ENCODE results near the gene FABP3. TPM values are rescaled to one million over a fixed set of nuclear protein-coding genes. Genes with fewer than 3 reads are reported as not detected.

Gene FABP3
- total RNA-seq, 1 donor from 2014 or later = 14.0 TPM

- no peaks in the 10 kb centered on the region for H3K36me3 Mint-ChIP-seq (ENCODE audit: low read depth)
- no peaks in the 10 kb centered on the region for H3K9me3 Mint-ChIP-seq
- DNase-seq (ENCODE audit: low read depth, low spot score) = no peak
- no peak for TF ChIP-seq CTCF (conservative IDR thresholded peaks at IDR 0.05)
- H3K4me3 Mint-ChIP-seq = no peak overlapping the region
- no peaks in the 10 kb centered on the region for H3K27me3 Mint-ChIP-seq (ENCODE audit: low read depth)
- H3K27ac Mint-ChIP-seq (ENCODE audit: unreplicated experiment) = no peak overlapping the region
- peaks cover 9% of the 10 kb centered on the region for H3K4me1 Mint-ChIP-seq
Observed at GRCh38 chr1:31326461-31326860, 46.4 kb downstream of the FABP3 start.

GRCh38 chr1:31324992-31325391 is 47.9 kb downstream of the FABP3 start:
- H3K27ac Mint-ChIP-seq (ENCODE audit: unreplicated experiment) = no peak overlapping the region
- H3K4me3 Mint-ChIP-seq = no peak overlapping the region
- H3K27me3 Mint-ChIP-seq (ENCODE audit: low read depth) = no peaks in the 10 kb centered on the region
- no peaks in the 10 kb centered on the region for H3K9me3 Mint-ChIP-seq
- TF ChIP-seq CTCF (conservative IDR thresholded peaks at IDR 0.05) = no peak
- H3K36me3 Mint-ChIP-seq (ENCODE audit: low read depth) = peaks cover 3% of the 10 kb centered on the region
- no peak for DNase-seq (ENCODE audit: low read depth, low spot score)
- peaks cover 9% of the 10 kb centered on the region for H3K4me1 Mint-ChIP-seq

DNA sequence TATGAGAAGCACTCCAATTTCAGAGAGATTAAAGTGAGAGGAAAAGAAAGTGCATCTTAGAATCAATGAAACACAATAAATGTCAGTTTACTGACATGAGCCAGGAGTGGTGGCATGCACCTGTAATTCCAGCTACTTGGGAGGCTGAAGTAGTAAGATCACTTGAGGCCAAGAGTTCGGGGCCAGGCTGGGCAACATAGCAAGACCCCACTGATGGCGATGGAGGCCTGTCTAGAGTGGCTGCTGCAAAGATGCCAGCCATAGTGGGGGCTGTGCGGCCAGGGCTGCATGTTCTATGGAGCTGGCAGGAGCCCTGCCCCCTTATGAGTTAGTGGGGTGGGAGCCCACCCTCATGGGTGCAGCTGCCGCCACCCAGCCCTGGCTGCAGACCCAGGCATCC is 48.8 kb downstream of the FABP3 start:
- no peak overlapping the region for H3K4me3 Mint-ChIP-seq
- no peaks in the 10 kb centered on the region for H3K9me3 Mint-ChIP-seq
- peaks cover 3% of the 10 kb centered on the region for H3K36me3 Mint-ChIP-seq (ENCODE audit: low read depth)
- TF ChIP-seq CTCF (conservative IDR thresholded peaks at IDR 0.05) = no peak
- no peak overlapping the region for H3K27ac Mint-ChIP-seq (ENCODE audit: unreplicated experiment)
- H3K4me1 Mint-ChIP-seq = peaks cover 9% of the 10 kb centered on the region
- DNase-seq (ENCODE audit: low read depth, low spot score) = no peak
- H3K27me3 Mint-ChIP-seq (ENCODE audit: low read depth) = no peaks in the 10 kb centered on the region

GRCh38 chr1:31318146-31318545 is 54.7 kb downstream of the FABP3 start:
- H3K4me3 Mint-ChIP-seq = no peak overlapping the region
- no peaks in the 10 kb centered on the region for H3K9me3 Mint-ChIP-seq
- peaks cover 8% of the 10 kb centered on the region for H3K36me3 Mint-ChIP-seq (ENCODE audit: low read depth)
- no peak for TF ChIP-seq CTCF (conservative IDR thresholded peaks at IDR 0.05)
- H3K27ac Mint-ChIP-seq (ENCODE audit: unreplicated experiment) = no peak overlapping the region
- DNase-seq (ENCODE audit: low read depth, low spot score) = no peak
- no peaks in the 10 kb centered on the region for H3K27me3 Mint-ChIP-seq (ENCODE audit: low read depth)
- H3K4me1 Mint-ChIP-seq = no peaks in the 10 kb centered on the region

GRCh38 chr1:31315902-31316301 is 57.0 kb downstream of the FABP3 start:
- no peak for TF ChIP-seq CTCF (conservative IDR thresholded peaks at IDR 0.05)
- no peak for DNase-seq (ENCODE audit: low read depth, low spot score)
- Mint-ChIP-seq H3K27ac (ENCODE audit: unreplicated experiment) (no peak overlapping the region), H3K9me3 (no peaks in the 10 kb centered on the region), H3K36me3 (ENCODE audit: low read depth) (peaks cover 9% of the 10 kb centered on the region), H3K4me3 (no peak overlapping the region), H3K27me3 (ENCODE audit: low read depth) (no peaks in the 10 kb centered on the region), H3K4me1 (no peaks in the 10 kb centered on the region)

Other genes starting within 250 kb of the FABP3 start
- gene NKAIN1, start 133.2 kb downstream of the FABP3 start, total RNA-seq = 73.2 and 79.7 TPM in 2 replicates
- 129 and 130 TPM in 2 replicates for gene SNRNP40, start 76.3 kb downstream of the FABP3 start, total RNA-seq
- gene ZCCHC17, start 76.0 kb downstream of the FABP3 start, total RNA-seq = 59.7 and 64.6 TPM in 2 replicates
- 20.4 and 21.4 TPM in 2 replicates for gene SERINC2, start 40.1 kb upstream of the FABP3 start, total RNA-seq
- gene TINAGL1, start 203.4 kb upstream of the FABP3 start, total RNA-seq = not detected in 2 replicates
- 0.23 TPM in 1 of 2 replicates, not detected in the other for gene HCRTR1, start 244.6 kb upstream of the FABP3 start, total RNA-seq